Measurements from ENCODE around the gene PLCH1. TPM values are rescaled to one million over a fixed set of nuclear protein-coding genes. Genes with fewer than 3 reads are reported as not detected.

The PLCH1 gene
- total and polyA plus RNA-seq, 2 of the 8 experiments (the other 6 are each of a cell fraction or from before 2014, with no cell fraction given) = 5.8 to 17.2 TPM

DNA sequence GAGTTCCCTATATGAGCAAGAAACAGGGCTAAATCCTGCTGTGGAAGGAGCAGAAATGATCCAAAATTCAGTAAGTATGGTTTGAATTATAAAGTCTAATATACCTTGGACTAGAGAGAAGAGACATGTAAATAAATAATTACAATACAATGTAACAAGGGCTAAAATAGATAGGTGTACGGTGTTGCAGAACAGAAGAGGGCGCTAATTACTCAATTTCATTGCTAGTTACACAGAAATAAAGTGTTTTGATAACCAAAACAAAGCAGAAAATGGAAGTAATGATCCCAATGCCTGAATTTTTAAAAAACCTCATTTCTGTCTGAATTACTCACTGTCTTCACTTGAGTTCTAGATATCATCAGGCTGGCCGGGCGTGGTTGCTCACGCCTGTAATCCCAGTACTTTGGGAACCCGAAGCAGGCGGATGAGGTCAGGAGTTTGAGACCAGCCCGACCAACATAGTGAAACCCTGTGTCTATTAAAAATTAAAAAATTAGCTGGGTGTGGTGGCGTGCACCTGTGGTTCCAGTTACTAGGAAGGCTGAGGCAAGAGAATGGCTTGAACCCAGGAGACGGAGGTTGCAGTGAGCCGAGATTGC lies 8.3 kb upstream of the PLCH1 start:
- Histone ChIP-seq H4K20me1 (replicated peaks in 1 of 2; ENCODE audit: control insufficient read depth in 1 of 2, insufficient read depth in 2 of 2, low read length in 2 of 2) (no peaks in the 10 kb centered on the region), H3K56ac (replicated peaks; ENCODE audit: insufficient read length, low read depth, low read length) (no peak overlapping the region), H3K18ac (ENCODE audit: extremely low read depth, low read length) (no peak overlapping the region), H3K27ac (ENCODE audit: low read depth, low read length) (no peak overlapping the region), H3K79me2 (ENCODE audit: control insufficient read depth in 1 of 2, insufficient read depth in 2 of 2, low read length in 2 of 2) (no peaks in the 10 kb centered on the region), H3K79me1 (ENCODE audit: low read depth, low read length) (no peaks in the 10 kb centered on the region), H3K9ac (replicated peaks in 1 of 4; ENCODE audit: extremely low read depth in 1 of 4, low read depth in 3 of 4, low read length in 3 of 4) (no peak overlapping the region), H3K4me2 (ENCODE audit: insufficient read depth in 1 of 2, low read depth in 2 of 2, low read length in 2 of 2) (no peak overlapping the region), H2AFZ (ENCODE audit: low read length) (no peak overlapping the region), H3K23ac (ENCODE audit: insufficient read length) (no peak overlapping the region), H3K4ac (replicated peaks; ENCODE audit: insufficient read length, low read depth, low read length) (no peak overlapping the region), H3K9me3 (ENCODE audit: insufficient read depth in 2 of 2, low read depth in 1 of 2, low read length in 1 of 2) (no peaks in the 10 kb centered on the region), H2AK5ac (ENCODE audit: low read depth, low read length) (no peak overlapping the region), H3K27me3 (replicated peaks in 1 of 4; ENCODE audit: control insufficient read depth in 3 of 4, extremely low read depth in 1 of 4, insufficient read depth in 3 of 4, low read length in 3 of 4) (no peaks in the 10 kb centered on the region), H2BK20ac (ENCODE audit: low read length) (no peak overlapping the region), H2BK5ac (ENCODE audit: low read depth, low read length) (no peak overlapping the region), H3K4me1 (replicated peaks in 1 of 4; ENCODE audit: control insufficient read depth in 3 of 4, insufficient read depth in 4 of 4, low read length in 3 of 4) (peaks cover 3 to 13% (median 6%) of the 10 kb centered on the region in 4 experiments; a peak in 5 of 7 replicates), H4K8ac (ENCODE audit: extremely low read depth, insufficient read depth, low read length) (no peak overlapping the region), H3K23me2 (ENCODE audit: low read depth, low read length) (no peaks in the 10 kb centered on the region), H3K14ac (ENCODE audit: insufficient read length) (no peak overlapping the region), H4K5ac (ENCODE audit: insufficient read length, low read depth, low read length) (no peak overlapping the region), H2BK12ac (ENCODE audit: low read depth, low read length) (no peak overlapping the region), H3K4me3 (ENCODE audit: extremely low read depth in 1 of 4, insufficient read depth in 2 of 4, low read depth in 3 of 4, low read length in 4 of 4) (no peak overlapping the region), H4K91ac (replicated peaks; ENCODE audit: insufficient read length, low read length) (no peak overlapping the region), H3K36me3 (ENCODE audit: control insufficient read depth in 2 of 4, insufficient read depth in 4 of 4, low read length in 3 of 4) (no peaks in the 10 kb centered on the region), H2BK15ac (ENCODE audit: low read length) (no peak overlapping the region), H2BK120ac (replicated peaks; ENCODE audit: low read depth, low read length) (no peak overlapping the region)
- DNase-seq (ENCODE audit: low read depth in 1 of 2, low spot score in 2 of 2) (no peak), FAIRE-seq (peak; percentile 36)
- CTCF ChIA-PET (ENCODE audit: partially characterized antibody) = interaction anchor here (0.5 to 2.9 kb wide), 7 partner anchors 16 to 395 kb away, joined by 3 to 12 read pairs (median 3); partner anchors contain the start of gene C3orf33
- POLR2A ChIA-PET (ENCODE audit: partially characterized antibody) = no interaction called here
- TF ChIP-seq, protein P1, sequence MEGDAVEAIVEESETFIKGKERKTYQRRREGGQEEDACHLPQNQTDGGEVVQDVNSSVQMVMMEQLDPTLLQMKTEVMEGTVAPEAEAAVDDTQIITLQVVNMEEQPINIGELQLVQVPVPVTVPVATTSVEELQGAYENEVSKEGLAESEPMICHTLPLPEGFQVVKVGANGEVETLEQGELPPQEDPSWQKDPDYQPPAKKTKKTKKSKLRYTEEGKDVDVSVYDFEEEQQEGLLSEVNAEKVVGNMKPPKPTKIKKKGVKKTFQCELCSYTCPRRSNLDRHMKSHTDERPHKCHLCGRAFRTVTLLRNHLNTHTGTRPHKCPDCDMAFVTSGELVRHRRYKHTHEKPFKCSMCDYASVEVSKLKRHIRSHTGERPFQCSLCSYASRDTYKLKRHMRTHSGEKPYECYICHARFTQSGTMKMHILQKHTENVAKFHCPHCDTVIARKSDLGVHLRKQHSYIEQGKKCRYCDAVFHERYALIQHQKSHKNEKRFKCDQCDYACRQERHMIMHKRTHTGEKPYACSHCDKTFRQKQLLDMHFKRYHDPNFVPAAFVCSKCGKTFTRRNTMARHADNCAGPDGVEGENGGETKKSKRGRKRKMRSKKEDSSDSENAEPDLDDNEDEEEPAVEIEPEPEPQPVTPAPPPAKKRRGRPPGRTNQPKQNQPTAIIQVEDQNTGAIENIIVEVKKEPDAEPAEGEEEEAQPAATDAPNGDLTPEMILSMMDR (IDR thresholded peaks at IDR 0.05; ENCODE audit: control extremely low read depth in 1 of 3, insufficient read depth in 1 of 3, low read depth in 1 of 3, low read length in 3 of 3) = peak in 2 of 3 experiments; percentile 25 to 50; a peak in 2 of 4 replicates
- TF ChIP-seq KDM1A (IDR thresholded peaks at IDR 0.05; ENCODE audit: borderline replicate concordance, low read length) = no peak
- peak; percentile 56 to 59 for TF ChIP-seq RAD21 (IDR thresholded peaks at IDR 0.05 in 1 of 2, conservative IDR thresholded peaks at IDR 0.05 in 1 of 2; ENCODE audit: low read depth in 2 of 2, low read length in 2 of 2)
- TF ChIP-seq NANOG (IDR thresholded peaks at IDR 0.05; ENCODE audit: insufficient read depth, low read depth, low read length, poor library complexity, severe bottlenecking) = no peak
- 72% methylated on average over 10 of the region's 11 CpGs; no CpG with 5 or more reads in 1 of the 2 experiments for WGBS, 2 experiments (ENCODE audit: extremely low coverage in 1 of 2, insufficient coverage in 1 of 2, insufficient read length in 1 of 2, insufficient replicate concordance in 2 of 2, low coverage in 1 of 2, low lambda C conversion rate in 2 of 2, missing lambda C conversion rate in 1 of 2)

All from H1 (cell line).